HPDE6-E6E7 (cell line): Measurements from ENCODE around the gene SATB1.

ENCODE experiments used
- DNase-seq: peaks from one replicate; pipeline ENCODE4 v3.0.0; 2011; ENCODE audit warnings: missing footprints; ENCODE audit errors: extremely low spot score

SATB1 gene

GRCh38 chr3:18431266-18431665 lies 6.1 kb upstream of the SATB1 start:
- DNase-seq = no peak

DNA sequence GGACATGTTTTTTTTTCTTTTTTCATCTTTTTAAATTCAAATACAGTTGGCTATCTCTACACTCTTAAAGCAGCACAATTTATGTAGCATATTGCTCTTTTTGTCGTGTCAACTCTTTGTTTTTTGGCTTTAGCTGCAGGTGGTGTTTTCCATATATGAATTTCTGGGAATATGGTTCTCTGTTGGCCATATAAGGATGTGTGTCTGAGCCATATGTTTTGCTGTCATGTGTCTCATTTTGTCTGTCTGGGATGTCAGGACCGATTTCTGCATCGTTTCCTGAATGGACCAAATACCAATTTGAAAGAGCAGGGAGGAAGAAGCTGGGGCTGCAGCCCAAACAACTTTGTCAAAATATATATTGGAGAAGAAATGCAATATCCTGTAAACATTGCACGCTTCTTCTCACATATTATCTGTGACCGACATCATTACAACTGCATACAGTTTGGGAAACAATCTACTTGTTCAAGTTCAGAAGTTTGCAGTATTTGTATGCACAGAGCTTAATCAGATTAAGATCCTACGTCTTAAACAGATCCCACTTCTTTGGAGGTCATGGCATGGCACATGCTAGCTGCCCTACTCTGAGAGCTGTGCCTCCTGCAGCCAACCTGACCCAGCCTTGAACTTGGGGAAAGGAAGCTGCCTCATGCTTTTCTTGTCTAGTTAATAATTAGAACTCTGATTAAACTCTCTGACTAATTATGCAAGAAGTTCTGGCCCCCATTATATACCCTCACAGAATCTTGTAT lies 4.0 kb upstream of the SATB1 start:
- DNase-seq = no peak

DNA sequence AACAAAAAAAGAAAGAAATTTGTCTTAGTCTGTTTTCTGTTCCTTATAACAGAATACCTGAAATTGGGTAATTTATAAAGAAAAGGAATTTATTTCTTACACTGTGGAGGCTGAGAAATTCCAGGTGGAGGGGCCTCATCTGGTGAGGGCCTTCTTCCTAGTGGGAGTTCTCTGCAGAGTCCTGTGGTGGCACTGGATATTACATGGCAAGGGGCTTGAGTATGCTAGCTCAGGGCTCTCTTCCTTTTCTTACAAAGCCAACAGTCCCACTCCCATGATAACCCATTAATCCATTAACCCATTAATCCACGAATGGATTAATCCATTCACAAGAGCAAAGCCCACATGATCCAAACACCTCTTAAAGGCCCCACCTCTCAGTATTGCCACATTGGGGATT lies 2.9 kb upstream of the SATB1 start:
- DNase-seq = no peak

DNA sequence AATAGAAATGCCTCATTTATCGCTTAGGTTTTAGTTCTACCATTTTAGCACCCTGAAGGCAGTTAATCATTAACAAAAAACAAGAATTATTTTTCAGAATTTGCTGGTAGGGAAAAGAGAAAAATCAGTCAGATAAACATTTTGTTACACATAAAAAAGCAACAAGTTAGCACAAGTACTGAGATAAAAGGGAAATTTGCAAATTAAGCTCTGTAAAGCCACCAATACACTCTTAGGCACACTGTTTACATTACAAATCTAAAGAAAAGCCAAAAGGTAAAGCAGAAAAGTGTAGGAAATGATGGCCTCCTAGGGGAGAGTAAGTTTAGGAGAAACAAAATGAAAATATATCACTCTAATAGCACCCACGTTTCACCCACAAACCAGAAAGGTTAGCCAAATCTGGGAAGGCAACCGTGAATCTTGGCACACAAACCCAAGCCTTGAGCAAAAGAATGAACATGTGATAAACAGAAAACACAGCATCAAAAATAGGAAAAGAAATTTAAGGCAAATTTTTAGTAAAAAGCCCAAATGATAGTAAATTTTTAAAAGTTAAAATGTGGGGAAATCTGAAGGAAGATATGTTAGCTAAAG lies 1.6 kb upstream of the SATB1 start:
- no peak for DNase-seq

GRCh38 chr3:18425641-18426257 lies 610 bp upstream of the SATB1 start:
- DNase-seq = no peak

- no peak for DNase-seq
Observed at GRCh38 chr3:18424213-18424728, 868 bp downstream of the SATB1 start.

DNA sequence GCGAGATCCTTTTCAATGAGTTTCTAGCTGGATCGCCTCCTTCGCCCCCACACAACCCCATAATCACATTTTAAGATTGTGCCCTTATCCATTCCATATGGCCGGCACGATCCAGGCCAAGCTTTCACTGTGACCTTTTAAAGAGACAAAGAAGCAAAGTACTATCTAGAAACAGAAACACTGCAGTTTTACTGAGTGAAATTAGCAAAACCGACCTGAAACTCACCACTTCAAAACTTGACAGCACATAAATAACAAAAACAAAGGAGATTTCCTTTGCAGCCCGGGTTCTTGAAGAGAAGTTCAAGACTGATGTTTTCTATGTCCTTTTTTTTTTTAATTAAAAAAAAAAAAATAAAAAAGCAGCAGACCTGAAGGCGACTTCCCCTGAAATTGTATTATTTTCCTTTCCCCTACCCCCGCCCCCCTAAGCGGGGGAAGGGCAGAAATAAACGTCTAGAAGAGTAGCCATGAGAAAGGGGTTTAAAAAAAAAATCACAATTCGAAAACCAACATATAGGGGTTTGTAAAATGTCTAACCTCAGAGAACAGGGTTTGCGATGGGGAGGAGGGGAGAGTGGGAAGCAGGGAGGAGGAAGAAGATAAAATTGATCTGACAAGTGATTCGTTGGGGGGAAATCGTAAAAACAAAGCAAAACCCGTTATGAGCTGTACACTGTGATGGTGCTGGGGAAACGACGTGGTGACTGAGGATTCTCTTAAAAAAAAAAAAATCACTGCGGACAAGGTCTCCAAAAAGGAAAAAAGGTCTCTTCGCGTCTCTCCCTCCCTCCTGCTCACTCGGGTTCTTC lies 1.5 kb downstream of the SATB1 start:
- DNase-seq = no peak

DNA sequence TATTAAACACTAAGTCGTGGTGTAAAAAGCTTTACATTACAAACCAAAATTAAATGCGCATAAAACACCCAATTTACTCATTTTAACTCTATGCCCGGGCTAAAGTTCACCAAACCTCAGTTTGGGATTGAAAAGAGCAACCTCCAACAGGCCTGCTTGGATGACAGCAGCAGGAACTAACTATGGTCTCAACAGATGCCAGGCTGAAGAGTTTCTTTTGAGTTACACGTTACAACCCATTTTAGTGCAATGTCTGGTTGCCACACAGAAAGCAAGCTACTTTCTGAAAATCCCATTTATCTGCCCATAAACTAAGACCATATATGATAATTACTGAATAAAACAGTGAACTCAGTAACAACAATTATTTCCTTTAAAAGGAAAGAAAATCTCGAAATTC lies 2.2 kb downstream of the SATB1 start:
- DNase-seq = no peak

DNA sequence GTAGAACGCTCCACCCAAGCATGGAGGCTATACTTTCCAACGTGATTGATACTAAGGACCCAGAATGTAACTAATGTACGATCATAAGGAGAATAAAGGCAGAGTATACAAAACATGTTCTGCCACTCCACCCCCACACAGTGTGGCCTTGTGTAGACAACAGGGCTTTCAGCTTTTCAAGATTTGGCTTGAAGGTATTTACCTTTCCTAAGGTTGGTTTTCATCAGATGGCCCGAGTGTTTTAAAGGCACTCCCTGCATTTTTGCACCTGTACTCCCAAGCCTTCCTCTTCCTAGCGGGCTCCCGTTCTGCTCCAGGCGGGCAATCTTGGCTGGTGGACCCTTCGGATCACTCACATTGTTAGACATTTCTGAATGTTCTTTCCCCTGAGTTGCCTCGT lies 4.6 kb downstream of the SATB1 start:
- no peak for DNase-seq

DNA sequence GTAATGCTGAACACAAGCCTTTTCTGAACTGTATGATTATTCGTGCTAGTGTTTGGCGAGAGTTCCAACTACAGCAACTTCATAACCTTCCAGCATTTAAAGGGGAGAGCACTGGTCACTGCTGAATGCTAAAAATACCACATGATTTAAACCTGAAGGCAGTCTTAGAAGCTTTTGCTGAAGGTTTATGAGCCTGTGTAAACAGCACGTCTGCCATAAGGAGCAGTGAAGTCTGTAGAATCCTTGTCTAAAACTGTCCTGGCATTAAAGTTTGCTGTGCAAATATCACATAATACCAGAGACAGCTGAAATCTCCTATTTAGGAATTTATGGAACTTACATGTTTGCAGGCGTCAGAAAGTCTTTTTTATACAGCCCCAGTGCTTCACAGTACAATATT lies 5.9 kb downstream of the SATB1 start:
- no peak for DNase-seq

GRCh38 chr3:18417904-18418572 lies 7.1 kb downstream of the SATB1 start:
- no peak for DNase-seq

DNA sequence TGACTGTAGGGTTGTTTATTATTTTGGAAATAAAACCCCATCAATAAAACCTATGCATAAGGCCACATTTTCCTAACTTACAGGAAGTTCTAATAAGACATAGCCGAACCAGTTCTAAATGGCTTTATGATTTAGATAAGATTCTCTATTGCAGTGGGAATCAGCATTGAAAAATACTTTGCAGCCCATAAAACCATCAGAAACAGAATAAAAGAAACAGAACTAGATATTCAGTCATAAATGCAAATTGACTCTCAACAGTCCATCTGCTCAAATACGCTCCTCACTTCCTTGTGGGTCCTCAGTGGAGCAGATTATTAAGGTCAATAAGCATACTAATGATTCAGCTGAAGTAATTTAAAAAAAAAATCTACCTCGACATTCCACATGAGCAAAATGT lies 8.8 kb downstream of the SATB1 start:
- no peak for DNase-seq

DNA sequence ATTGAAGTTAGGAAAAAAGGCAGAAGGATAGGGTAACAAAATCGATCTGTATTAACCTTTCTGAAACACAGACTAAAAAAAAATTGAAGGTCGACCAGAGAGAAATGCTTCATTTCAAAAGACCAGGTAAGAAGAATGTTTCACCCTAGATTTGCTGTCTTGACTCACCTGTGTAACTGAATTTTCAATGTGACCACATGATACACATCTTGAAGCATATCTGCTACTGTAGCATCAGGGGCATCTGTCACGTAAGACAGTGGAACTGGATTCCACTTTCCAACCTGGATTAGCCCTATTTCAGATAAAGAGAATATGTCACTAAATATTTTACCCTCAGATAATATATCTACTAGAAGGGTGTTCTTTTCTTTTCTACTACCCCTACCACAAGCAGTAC lies 9.3 kb downstream of the SATB1 start:
- DNase-seq = no peak

- DNase-seq = no peak
Observed at GRCh38 chr3:18415167-18415566, 10.0 kb downstream of the SATB1 start.

GRCh38 chr3:18412684-18413083 lies 12.5 kb downstream of the SATB1 start:
- DNase-seq = no peak

DNA sequence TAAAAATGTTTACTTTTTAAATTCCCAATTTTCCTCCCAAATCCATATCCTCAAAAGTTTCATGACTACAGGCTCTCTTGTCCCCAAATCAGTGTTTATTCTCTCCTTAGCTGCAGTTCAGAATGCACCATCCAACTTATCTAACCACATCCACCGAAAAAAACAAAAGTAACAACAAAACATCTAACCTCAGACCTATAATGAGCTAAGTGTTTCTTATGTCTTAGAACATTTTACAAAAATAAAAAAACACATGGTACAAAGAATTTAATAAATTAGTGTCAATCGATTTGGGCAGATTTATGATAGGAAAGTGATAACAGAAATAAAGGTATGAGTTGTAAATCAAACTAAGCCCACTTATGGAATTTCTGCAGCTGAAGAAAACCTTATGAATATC lies 13.6 kb downstream of the SATB1 start:
- DNase-seq = no peak

DNA sequence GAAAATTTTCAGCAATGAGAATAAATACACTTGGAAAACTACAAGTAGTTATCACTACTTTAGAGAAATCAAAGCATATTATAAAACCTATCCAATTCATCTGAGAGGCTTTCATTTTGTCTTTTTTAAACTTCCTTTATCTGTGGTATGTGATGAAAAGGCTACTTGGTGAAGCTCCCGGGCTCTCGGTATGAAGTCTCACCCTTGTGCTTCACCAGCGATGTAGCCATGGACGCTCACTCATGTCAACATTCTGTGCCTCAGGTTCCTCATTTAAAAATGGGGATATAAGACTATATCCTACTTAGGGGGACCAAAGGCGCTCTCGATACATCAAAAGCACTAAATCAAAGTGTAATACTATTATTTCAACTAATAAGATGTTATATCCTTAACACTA lies 14.9 kb downstream of the SATB1 start:
- DNase-seq = no peak

GRCh38 chr3:18409266-18409665 lies 15.9 kb downstream of the SATB1 start:
- DNase-seq = no peak

- no peak for DNase-seq
Observed at GRCh38 chr3:18405141-18405540, 20.0 kb downstream of the SATB1 start.

DNA sequence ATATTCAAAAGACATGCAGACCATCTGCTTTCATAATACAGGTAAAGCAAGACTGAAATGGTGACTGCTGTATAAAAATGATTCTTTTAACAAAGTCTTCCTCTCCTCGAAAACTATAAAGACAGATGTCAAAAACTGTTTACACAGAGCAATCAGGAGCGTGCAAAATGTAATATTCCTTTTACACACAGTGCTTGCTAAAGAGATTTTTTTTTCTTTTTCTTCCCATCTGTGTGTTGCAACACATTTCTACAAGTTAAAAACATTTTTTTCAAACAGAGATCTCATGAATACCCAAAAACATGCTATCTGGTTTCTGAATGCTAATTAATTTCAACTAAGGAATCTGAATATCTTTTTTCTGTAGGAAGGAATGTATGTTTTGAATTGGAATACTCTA lies 22.1 kb downstream of the SATB1 start:
- DNase-seq = no peak

GRCh38 chr3:18402239-18402799 lies 22.8 kb downstream of the SATB1 start:
- no peak for DNase-seq
